Measurements from ENCODE around the gene HOXA10.

The HOXA10 gene

DNA sequence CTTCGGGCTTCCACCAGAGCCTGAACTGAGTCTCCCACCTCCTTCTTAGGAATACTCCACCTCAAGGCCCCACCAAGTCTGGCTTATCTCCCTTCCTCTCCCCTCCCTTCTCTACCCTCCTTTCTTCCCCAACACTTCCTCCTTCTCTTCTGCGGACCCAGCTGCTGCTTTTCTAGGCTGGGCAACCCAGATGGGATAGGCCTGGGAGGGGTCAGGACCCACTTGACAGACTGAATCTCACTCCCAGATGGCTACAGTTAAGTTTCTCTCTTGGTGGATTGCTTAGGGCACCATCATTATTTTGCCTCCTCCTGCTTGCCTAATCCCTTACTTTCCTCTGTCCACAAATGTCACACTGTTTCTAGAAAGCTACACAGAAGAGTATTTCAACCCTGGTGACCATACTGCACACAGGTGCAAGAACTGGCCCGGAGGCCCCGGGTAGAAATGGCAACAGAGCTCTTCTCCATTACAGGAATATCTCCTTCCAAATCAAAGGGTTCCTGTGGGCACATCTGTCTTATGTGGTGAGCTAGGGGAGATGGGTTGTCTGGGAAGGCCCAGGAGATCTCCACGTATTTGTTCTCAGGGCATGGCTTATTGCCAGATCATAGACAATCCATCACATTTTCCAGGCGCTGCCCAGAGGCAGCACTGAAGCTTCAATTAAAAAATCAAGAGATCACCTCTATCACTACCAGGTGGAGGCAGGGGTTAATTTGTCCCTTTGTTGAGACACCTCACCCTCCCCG, 16.1 kb upstream of the HOXA10 start:
- DNase-seq: no peak

DNA sequence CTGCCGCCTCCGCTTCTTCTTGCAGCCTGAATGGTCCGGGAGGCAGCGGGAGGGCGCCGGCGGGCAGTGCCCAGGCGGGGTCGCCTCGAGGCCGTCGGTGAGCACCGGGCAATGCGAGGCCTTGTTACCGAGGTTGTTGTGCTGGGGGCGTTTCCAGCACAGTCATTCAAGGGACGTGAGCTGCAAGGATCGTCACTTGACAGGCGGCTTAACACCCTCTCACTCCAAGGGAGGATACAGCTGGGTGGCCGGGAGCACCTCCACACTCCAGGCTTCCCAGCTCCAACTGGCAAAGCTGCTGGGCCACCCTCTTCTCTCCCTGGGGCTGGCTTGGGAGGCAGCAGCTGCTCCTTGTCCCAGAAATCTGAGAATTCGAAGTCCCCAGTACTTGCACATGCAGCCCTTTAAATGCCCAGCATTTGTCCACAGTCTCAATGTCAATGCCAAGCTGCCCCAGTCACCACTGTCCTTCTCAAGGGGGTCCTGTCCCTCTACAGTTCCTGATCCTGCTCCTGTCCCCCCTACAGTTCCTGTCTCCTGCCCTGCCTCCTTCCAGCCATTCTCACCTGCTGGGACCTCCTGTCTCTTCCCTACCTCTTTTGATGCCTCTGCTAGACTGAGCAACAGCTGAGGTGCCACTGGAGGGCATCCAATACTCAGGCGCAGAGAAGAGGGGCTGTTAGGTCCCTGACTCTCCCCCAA, 15.3 kb upstream of the HOXA10 start:
- no peak for DNase-seq

DNA sequence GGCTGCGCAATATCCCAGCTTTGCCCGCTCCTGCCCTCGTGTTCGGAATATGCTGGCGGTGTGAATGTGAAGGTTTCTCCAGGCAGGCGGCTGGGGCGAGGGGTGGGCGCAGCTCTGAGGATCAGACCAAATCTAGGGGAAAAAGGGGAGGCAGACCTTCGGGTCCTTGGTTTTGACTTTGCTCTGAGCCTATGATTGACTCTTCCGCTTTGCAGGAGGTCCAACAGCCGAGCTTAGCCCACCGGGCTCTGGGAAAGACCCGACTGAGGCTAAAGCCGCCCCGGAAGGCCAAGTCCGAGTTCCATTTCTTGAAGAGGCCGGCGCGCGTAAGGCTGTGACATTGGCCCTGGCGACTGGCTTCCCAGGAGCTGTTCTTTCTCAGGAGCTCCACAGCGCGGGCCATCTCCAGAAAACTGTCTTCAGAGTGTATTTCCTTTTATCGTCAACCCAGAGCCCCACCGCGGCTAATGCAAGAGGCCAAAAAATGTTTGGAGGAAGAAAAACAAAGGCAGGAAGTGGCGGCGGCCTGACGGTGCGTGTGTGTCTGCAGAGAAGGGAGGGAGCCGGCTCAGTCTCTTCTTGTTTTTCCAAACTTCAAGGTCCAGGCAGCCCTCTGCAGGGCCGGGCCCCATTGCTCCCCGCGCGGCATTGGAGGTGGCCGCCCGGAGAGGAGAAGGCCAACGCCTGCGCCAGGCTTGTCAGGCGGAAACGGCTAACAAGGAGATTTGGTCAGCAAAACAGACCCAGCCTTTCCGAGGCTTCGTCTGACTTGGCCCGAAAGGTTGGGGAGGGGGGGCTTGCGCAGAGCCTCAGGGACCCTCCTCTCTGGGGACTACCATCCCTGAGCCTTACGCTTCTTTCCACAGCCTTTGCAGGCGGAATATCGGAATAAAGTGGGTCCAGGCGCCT, 14.5 kb upstream of the HOXA10 start:
- DNase-seq: no peak

DNA sequence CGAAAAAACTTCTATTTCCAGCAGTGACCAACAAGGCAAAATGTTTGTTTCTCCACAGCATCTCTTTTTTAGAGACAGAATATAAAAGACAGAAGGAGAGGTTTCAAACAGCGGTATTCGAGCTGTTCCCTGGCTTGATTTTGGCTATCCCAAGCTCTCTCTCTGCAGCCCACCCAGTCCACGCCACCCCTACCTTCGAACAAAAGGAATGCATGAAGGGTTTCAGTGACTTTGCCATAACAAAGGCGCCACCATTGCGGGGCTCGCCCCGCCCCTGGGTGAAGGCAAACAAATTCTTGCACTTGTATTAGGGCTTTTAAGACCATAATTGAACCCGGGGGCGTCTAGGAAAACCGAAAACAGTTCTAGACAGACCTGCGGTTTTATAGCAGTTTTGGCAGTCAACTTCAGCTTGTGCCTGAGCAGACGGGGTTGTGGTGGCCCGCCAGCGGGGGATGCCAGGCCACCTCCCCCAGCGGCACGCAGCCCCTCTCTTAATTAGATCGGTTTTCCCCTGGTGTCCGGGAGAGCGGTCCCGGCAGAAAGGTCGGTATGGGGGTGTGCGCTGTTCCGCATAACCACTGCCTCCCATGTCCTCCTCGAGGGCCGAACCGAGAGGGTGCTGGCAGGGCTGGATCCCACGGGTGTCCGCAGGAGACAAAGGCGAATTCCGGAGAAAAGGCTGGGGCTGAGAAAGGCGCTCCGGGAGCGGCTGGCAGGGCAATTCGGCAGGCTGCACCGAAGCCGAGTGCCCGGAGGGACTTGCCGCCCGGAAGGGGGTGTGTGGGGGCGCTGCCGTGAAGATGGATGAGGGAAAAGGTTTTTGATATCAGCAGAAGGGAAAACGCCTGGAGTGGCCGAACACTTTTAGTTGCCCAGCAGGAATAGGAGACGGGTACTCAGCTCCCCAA, 13.6 kb upstream of the HOXA10 start:
- no peak for DNase-seq

DNA sequence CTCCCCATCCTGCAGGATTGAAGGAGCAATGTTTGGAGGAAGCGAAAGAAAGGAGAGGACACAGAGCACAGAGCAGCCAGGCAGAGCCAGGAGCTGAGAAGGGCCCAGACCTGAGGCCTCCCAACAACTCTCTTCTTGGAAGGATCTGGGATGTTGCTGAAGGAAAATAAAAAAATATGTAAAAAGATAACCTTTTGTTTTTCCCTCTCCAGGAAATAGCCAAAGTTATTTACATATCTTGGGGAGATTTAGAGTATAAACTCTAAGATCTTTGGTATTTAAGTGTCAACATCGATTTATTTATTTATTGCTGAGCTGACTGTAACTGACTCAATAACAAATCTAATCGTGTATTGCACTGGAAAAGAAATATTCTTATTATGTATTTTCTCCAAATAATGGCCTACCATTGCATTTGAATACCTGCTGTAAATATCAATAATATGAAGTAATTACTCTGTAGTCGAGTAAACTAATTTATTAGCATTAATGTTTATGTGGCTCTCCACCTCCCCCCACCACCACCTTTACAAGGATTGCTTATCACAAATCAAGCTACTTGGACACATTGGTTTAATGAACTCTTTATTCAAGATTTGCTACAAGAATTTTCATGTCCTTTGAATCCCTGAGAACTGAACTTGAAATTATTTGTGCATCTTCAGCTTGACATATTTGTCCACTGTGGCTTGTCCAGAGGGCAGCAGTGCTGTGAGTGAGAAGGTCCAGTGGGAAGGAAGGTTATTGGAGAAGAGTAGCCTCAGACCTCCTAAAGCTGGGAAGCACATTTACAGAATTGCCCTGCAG, 12.8 kb upstream of the HOXA10 start:
- DNase-seq: no peak

DNA sequence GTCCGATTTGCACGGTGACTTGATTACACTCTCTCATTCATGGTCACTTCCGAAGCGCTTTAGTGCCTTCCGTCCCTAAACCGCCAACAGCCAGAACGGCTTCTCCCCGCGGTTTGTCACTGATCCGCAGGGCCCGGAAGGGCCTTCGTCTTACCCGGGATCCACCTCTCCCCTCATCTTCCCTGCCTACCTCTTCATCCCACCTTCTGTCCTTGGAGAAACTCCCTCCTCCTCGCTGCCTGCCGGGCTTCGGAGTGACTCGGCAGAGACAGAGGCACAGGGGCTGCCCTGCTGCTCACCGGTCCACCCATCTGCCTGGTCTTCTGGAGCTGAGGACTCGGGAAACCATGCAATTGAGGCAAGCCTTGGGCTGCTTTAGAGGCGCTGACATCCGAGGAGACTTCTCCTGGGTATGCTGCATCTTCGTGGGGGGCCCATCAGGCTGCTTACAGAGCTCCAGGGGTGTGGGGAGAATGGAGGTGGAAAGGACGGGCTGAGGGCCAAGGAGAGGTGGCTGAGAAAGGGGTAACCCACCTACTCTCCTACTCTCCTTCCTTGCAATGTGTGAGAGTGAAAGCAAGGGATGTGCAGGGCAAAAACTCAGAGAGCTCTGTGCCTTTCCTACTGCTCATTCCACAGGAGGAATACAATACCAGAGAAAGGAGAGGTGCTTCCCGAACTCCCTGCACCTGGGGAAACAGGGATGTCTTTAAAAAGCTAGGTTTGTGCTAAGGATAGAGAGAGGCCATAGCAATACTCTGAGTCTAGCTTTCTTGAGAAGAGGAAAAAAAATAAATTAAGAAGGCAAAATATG, 11.9 kb upstream of the HOXA10 start:
- DNase-seq: no peak

DNA sequence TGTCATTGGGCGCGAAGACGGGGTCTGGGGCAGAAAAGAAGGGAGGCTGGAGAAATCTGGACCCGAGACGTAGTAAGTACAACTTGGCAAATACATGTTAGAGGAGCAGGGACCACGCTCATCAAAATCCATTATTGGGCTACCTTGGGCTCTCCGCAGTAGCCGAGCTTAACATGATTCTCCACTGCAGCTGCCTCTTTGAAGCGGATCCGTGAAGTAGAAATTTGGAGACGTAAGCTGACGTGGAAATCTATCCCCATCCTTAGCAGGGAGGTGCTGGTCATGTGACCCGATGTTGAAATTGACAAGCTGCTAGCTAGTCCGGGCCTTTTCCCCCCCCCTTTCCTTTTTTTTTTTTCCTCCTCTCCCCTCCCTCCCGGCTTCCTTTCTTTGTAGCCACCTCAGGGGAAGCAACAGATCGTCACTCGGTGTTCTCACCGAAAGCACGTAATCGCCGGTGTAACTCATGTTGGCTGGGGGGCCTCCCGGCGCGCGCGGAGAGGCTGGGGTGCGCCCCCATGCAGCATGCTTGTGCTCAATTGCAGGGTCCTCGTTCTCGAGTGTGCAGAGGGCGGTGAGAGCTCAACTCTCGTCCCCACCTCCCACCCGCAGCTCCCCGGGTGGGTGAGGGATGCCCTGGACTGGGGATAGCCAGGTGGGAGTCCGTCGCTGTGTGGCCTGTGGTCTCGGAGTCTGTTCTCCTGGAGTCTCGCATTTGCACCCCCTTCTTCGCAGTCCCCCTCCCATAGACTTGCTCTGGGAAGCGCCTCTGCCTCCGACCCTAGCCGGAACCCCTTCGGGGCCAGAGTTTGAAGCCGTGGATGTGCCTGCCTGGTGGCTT, 11.1 kb upstream of the HOXA10 start, which contains the start of gene HOXA11:
HOXA11 (minus strand) TSS at position 220 of the 841 bp plus-strand sequence; CDS start at position 132, 88 bp downstream.
- no peak for DNase-seq

DNA sequence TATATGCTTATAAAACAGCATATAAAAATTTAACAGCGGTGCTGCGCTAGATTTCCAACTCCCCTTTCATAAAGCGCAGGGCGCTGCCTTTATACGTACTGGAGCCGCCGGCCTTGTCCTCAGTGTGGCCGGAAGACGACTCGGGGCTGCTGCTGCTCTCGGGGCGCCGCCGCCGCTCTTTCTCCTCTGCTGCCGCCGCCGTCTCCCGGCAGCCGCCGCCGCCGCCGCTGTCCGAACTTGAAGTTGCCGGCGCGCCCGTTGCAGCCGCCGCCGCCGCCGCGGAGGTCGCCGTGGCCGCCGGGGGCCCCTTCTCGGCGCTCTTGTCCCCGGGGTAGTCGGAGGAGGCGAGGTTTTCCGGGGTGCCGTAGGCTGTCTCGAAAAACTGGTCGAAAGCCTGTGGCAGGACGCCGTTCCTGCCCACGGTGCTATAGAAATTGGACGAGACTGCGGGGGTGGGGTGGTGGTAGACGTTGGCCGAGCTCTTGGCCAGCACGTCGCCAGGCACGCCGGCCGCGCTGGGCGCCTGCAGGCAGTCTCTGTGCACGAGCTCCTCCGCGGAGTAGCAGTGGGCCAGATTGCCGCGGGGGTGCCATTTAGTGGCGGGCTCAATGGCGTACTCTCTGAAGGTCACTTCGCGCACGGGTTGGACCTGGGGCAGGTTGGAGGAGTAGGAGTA, 10.4 kb upstream of the HOXA10 start:
- no peak for DNase-seq

DNA sequence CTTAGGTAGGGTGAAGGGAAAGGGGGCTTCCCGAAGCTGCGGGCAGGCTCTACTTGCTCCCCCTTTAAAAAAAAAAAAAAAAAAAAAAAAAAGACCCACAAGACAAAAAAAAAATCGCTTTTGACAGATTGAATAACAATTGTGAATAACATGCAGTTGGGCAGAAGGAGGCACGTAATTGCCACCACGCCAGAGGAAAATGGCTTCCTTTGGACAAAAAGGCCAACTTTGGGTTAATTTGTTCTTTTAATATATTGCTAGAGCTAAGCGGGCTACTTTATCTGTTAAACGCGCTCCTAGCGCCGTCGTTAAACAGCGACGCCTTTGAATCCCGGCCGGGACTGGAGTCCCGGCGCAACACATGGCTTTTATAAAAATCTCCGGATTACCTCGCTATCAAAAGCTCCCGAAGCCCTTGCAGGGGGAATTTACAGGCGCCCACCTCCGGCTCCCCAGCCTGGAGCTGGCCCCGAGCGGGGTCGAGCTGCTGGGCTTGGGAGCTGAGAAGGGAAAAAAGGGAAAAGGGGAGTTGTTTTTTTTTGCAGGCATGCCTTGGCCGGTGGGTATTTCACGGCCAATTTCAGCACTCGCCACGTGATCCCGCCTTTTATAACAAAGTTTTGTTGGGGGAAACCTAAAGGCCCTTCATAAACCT, 9.7 kb upstream of the HOXA10 start:
- DNase-seq: no peak

DNA sequence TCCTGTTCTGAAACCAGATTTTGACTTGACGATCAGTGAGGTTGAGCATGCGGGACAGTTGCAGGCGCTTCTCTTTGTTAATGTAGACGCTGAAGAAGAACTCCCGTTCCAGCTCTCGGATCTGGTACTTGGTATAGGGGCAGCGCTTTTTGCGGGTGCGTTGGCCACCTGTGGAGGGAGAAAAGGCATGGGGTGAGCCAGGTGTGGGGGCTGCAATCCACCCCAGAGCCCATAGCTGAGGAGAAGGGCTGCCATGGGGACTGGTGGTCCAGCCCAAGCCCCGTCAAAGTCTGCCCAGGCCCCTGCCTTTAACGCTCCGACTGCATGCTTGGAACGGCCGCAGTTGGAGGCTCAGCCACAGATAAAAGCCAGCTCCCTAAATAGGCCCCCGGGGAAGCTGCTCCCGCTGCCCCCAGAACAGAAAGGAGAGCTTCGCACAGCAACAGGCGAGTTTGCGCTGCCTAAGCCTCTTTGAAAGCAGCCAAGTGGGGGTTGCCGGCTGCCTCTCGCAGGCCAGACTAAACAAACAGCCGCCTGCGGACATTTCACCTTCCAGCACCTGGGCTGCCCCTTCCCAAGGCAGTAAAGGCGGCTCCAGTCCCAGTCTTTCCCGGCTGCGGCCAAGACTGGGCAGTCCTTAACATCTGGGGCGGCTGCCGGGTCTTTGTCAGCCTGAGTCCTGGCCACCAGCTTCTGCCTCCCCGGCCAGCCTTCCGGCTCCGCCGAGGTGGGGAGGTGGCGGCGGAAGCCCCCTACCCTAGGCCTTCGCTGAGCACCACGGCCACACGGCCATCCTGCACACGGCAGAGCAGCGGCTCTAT, 9.0 kb upstream of the HOXA10 start:
- no peak for DNase-seq

DNA sequence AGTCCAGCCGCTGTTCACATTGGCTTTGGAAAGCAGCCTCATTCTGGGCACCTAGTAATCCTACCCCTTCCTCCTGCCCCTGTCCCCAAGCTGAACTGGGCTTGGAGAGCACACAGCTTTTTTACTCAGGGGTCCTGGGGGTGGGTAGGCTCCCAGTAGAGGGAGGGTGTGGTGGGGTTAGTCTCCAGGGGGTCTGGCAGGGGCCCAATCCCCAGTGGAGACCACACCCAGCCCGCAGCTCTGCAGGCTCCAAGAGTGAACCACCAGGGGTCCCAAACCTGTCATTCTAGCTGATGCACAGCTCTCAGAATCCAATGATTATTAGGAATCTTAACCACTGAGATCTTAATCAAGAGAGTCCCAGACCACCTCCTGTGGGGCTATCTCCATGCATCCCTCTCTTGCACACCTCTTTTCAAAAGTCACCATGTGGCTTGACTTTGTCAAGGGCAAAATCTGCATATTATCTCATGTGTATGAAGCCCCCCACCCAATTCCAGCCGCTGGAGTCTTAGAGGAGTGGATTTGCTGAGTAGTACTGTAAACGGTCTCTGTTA, 8.2 kb upstream of the HOXA10 start:
- no peak for DNase-seq

DNA sequence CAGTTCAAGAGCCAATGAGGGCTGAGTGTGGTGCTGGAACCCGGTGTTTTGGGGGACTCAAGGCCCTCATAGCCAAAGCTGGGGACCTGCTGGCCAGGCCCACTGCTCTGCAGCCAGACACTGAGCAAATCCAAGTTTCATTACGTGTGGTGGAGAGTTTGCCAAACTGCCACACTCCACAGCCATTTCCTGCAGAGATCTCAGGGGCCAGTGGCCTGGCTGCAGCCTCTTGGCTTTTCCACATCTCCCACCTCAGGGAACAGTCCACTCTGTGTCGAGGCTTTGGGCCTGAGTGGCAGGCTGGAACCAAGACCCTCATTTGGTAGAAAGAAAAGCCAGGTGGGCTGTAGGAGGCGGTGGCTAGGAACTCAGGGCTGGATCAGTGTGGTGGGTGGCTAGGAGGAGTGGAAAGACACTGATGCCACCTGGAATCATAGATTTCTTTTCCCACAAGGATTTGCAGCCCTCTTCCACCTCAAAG, 7.7 kb upstream of the HOXA10 start:
- DNase-seq: no peak

DNA sequence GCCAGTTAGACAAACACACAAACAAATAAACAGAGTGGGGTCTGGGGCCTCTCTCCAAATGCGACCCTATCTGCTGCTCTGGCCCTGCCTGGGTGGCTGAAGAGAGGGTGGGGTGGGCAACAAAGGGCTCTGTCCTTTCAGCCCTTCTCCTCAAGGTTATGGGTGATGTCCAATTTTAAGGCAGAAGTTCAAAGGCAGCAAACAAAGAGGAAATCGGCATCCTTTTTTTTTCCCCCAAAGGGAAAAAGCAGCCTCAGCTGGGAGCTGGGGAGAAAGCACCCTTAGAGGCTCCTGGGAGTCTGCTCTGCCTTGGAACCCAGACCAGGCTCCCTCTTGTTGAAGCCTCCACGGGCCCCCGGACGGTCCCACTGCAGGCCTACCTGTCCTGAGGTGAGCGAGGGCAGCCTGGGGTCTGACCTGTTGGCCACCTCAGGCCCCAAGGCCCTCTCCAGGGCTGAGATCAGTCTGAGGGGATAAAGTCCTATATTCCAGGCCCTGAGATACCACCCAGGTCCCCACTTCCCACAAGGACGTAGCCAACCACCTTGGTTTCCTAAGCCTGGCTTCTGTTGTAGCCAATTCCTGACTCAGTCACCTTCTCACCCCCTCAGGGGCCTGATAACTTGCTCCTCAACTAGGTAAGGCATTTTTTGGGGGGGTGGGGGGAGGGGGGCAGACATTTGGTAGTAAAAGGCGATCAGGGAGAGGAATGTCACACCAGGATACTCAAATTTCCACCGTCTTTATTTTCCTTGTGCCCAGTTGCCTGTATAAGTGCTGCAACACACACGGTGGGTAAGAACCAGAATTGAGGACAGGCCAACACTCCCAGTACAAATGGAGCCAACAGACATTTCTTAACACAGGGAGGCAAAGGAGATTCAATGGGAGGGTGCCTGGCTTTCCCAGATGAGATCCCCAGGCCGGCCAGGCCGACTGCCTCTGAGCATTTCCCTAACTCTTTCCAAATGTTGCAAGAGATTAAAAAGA, 6.6 kb upstream of the HOXA10 start:
- no peak for DNase-seq

DNA sequence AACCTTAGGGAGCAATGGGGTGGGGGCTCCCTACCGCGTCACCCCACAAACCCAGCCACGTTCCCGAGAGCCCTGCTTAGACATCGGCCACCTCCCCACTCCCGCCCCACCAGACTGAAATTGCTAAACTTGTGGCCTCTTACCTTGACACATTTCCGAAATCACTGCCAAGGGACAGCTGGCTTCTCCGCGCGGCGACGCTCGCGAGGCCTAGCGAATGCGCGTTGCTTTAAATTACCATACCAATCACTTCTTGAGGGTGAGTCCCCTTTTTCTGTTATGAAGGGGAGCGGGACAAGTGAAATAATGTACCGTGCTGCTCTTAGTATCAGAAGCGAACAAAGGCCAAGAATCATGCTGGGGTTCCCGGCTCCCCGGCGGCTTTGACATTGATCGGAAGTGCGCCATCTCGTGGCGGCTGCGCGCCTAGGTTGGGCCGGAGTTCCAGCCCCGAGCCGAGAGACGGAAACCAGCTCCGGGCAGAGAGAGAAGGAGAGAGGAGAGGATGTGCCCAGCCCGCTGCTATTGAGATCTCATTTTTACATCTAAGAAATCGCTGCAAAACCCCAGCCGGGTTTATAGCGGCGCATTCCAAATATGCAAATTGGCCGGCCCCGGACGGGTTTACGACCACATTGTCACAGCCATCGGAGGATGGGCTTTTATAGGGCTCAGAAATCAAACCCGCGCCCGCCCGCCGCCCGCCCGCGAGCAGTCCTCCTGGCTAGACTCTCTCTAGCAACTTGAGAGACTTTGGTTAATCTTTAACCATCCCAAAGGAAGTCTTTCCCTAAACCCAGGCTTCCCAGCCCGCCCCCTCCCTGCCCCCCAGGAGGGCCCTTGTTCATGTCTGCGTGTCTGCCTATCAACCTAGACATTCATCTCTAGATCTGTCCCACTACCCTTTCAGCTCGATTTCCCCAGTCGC, 5.6 kb upstream of the HOXA10 start:
- peak; percentile 97 for DNase-seq

DNA sequence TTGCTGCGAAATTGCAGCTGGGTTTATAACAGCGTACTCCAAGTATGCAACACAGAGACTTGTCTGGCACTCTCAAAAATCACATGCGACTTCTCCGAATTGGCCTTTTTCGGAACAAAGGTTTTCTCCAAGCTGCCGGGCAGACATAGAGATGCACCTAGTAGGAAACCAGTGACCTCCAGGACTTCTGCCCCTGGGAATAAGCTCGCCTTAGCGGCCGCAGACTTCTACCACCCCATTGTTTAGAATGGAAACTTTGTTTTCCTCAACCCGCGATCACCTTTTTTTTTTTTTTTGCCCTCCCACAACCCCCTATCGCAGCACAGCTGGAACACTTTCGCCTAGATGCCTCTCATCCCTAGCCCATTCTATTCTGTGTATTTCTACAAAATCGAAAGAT, 4.9 kb upstream of the HOXA10 start:
- DNase-seq: no peak
